Progenitor cell of endocrine pancreas (in vitro differentiated cells): ENCODE results near the gene STK35. TPM values are rescaled to one million over a fixed set of nuclear protein-coding genes. Genes with fewer than 3 reads are reported as not detected.

ENCODE experiments used
- DNase-seq: peaks from one replicate; pipeline ENCODE4 v3.0.0; 2021; ENCODE audit warnings: low spot score; ENCODE audit not compliant: unreplicated experiment
- H3K27ac Mint-ChIP-seq: 2 replicates; pipeline ENCODE4 v1.8.0; 2021; ENCODE audit warnings: mild to moderate bottlenecking, moderate library complexity, mixed read lengths
- H3K27me3 Mint-ChIP-seq: 2 replicates; pipeline ENCODE4 v1.8.0; 2021; ENCODE audit warnings: mixed read lengths
- H3K36me3 Mint-ChIP-seq: 2 replicates; pipeline ENCODE4 v1.8.0; 2022; ENCODE audit warnings: mixed read lengths; ENCODE audit not compliant: insufficient read depth
- H3K4me1 Mint-ChIP-seq: 2 replicates; pipeline ENCODE4 v1.8.0; 2021; ENCODE audit warnings: low read depth, mixed read lengths
- H3K4me3 Mint-ChIP-seq: 2 replicates; pipeline ENCODE4 v1.8.0; 2021; ENCODE audit warnings: low read depth, mild to moderate bottlenecking, moderate library complexity, mixed read lengths
- H3K9me3 Mint-ChIP-seq: 2 replicates; pipeline ENCODE4 v1.8.0; 2021; ENCODE audit warnings: low read depth, mixed read lengths
- CTCF ChIP-seq: fragments of 200-600 bp; sonication (generic); IDR thresholded peaks from one replicate; pipeline ENCODE4 v1.5.0; 2021; ENCODE audit warnings: antibody characterized with exemption, mild to moderate bottlenecking; ENCODE audit not compliant: unreplicated experiment
- long read RNA-seq: library from polyadenylated mRNA; unstranded; transcript quantifications from one replicate; pipeline ENCODE4 v2.0.0, GENCODE V29; 2020
- total RNA-seq: library from RNA; stranded (reverse); gene quantifications from 2 replicates; pipeline ENCODE4 v1.2.1, GENCODE V29; 2021

The STK35 gene
- total RNA-seq = 39.8 and 41.9 TPM in 2 replicates
- long read RNA-seq, partial matches to known transcripts = 0 of 36 reads
- long read RNA-seq, other reads (novel, unspliced or antisense) = 36 of 36 reads

DNA sequence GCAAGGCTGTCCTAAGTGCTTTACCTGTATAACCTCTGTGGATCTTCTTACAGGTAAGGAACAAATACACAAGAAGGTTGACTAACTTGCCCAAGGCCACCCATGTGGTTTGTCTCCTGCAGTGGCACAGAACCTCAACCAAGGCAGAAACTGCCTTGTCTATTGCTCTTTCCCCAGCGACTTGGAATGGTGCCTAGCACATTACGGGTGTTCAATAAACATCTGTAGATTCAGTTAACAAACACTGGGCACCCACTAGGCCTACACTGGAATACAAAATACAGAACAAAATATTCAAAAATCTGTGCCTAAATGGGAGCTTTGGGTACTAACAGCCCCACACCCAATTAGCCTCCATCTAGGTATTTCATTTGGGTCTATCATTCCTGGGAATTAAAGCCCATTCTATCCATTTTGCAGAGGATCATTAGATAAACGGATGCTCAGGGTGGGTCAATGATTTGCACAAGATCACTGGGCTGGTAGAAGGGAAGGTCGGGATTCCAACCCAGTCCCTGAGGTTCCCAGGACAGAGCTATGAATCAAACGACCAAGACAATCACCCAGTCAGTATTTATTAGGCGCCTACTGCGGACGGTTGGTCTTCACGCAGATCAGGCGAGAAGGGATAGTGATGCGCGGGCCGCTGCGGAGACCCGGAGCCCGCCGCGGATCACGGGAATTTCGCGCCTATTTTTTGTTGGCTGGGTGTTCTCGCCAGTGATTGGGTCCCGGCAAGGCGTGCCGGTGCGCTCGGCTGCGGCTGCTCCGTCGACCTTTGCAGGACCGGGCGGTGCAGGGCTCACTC, at the start of gene STK35:
Gene STK35, plus strand, starts transcription at position 771 of the 808 bp plus-strand sequence. CDS start 55 bp downstream, outside the sequence.
- DNase-seq = no peak
- Mint-ChIP-seq H3K4me1 (peaks cover 26% of the 10 kb centered on the region), H3K4me3 (peak within 1 kb of the TSS; percentile 90), H3K27me3 (no peaks in the 10 kb centered on the region), H3K27ac (peak within 1 kb of the TSS; percentile 100), H3K36me3 (peaks cover 11% of the 10 kb centered on the region), H3K9me3 (no peaks in the 10 kb centered on the region)
- TF ChIP-seq CTCF = no peak

- Mint-ChIP-seq H3K9me3 (no peaks in the 10 kb centered on the region), H3K4me1 (no peaks in the 10 kb centered on the region), H3K27ac (no peak overlapping the region), H3K4me3 (no peak overlapping the region), H3K36me3 (no peaks in the 10 kb centered on the region), H3K27me3 (peaks cover 19% of the 10 kb centered on the region)
- TF ChIP-seq CTCF = no peak
- DNase-seq = no peak
Measured at GRCh38 chr20:2051946-2052345, 49.7 kb upstream of the STK35 start.

DNA sequence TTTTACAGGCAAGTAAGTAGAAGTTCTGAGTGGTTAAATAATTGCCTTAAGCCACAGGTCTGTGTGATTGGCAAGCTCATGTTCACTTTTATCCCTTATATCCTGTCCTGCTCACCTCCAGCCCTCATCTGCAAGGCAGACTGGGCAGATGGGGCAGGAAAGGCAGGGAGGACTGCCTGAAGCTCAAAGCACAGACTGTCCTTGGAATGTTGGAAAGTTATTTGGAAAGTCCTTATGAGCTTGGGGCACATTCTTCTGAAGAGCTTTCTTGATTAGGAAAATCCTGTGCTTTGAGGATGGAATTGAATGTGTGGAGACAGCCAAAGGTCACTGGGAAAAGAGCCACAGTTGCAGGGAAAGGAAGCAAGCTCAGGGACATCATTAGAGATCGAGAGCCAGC, 48.9 kb upstream of the STK35 start:
- H3K4me1 Mint-ChIP-seq = no peaks in the 10 kb centered on the region
- no peaks in the 10 kb centered on the region for H3K36me3 Mint-ChIP-seq
- peaks cover 19% of the 10 kb centered on the region for H3K27me3 Mint-ChIP-seq
- no peak overlapping the region for H3K4me3 Mint-ChIP-seq
- H3K27ac Mint-ChIP-seq = no peak overlapping the region
- TF ChIP-seq CTCF = no peak
- no peak for DNase-seq
- peaks cover 4% of the 10 kb centered on the region for H3K9me3 Mint-ChIP-seq

- no peak for TF ChIP-seq CTCF
- Mint-ChIP-seq H3K4me1 (no peaks in the 10 kb centered on the region), H3K4me3 (no peak overlapping the region), H3K36me3 (no peaks in the 10 kb centered on the region), H3K27me3 (peaks cover 21% of the 10 kb centered on the region), H3K27ac (no peak overlapping the region), H3K9me3 (peaks cover 13% of the 10 kb centered on the region)
- DNase-seq = no peak
Measured at GRCh38 chr20:2053615-2054014, 48.0 kb upstream of the STK35 start.

GRCh38 chr20:2054911-2055310, 46.7 kb upstream of the STK35 start:
- TF ChIP-seq CTCF = no peak
- Mint-ChIP-seq H3K27ac (no peak overlapping the region), H3K9me3 (peaks cover 14% of the 10 kb centered on the region), H3K27me3 (peaks cover 21% of the 10 kb centered on the region), H3K36me3 (no peaks in the 10 kb centered on the region), H3K4me1 (no peaks in the 10 kb centered on the region), H3K4me3 (no peak overlapping the region)
- no peak for DNase-seq
